Stimulated activated CD8-positive, alpha-beta memory T cell treated with anti-CD3 and anti-CD28 coated beads, Interleukin-7, amount 100 ng/mL, for 24 hours (primary cell): ENCODE results near the gene OAS2.
"Not testable (repeated sequence)": the region's sequence is repeated elsewhere in the genome, so short reads cannot be mapped to it uniquely, and the experiment has no call there.

Experiments
- DNase-seq: peaks from one replicate; pipeline ENCODE4 v3.0.0-alpha.2; 2020; ENCODE audit warnings: low read depth

OAS2 gene

DNA sequence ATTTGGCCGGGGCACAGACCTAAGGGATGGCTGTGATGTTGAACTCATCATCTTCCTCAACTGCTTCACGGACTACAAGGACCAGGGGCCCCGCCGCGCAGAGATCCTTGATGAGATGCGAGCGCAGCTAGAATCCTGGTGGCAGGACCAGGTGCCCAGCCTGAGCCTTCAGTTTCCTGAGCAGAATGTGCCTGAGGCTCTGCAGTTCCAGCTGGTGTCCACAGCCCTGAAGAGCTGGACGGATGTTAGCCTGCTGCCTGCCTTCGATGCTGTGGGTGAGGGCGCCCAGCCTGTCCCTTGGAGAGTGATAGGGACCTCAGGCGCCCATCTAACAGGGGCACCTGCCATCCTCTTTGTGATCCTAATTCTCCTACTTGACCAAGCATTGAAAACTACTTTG is 27.6 kb upstream of the OAS2 start:
- no peak for DNase-seq

DNA sequence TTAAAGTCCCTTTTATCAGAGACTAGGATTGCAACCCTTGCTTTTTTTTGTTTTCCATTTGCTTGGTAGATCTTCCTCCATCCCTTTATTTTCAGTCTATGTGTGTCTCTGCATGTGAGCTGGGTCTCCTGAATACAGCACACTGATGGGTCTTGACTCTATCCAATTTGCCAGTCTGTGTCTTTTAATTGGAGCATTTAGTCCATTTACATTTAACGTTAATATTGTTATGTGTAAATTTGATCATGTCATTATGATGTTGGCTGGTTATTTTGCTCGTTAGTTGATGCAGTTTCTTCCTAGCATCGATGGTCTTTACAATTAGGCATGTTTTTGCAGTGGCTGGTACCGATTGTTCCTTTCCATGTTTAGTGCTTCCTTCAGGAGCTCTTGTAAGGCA is 21.2 kb upstream of the OAS2 start:
- not testable (repeated sequence) for DNase-seq

DNA sequence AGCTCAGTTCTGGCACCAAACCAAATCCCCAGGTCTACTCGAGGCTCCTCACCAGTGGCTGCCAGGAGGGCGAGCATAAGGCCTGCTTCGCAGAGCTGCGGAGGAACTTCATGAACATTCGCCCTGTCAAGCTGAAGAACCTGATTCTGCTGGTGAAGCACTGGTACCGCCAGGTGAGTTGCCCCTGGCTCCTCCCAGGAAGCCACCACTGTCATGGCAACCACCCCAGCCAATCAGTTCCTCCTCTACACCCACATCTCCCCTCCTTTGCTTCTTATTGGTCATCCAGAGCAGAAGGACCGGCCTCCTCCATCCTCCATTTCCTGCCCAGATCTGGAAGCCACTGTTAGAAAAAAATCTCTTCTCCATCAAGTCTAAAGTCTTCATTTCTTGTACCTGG is 17.2 kb upstream of the OAS2 start:
- DNase-seq = no peak

DNA sequence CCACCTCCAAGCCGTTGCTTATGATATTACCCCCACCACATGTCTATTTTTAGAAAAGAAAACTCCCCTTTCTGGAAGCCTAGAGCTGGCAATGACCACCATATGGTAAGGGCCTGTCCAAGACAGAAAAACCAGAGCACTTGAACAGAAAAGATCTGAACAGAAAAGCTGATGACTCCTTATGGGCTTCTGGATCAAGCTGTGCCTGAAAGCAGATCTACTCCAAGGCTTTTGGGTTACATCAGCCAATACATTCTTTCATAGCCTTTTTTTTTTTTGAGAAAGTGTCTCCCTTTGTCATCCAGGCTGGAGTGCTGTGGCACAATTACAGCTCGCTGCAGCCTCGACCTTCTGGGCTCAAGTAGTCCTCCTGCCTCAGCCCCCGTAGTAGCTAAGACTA is 16.8 kb upstream of the OAS2 start:
- DNase-seq = no peak

DNA sequence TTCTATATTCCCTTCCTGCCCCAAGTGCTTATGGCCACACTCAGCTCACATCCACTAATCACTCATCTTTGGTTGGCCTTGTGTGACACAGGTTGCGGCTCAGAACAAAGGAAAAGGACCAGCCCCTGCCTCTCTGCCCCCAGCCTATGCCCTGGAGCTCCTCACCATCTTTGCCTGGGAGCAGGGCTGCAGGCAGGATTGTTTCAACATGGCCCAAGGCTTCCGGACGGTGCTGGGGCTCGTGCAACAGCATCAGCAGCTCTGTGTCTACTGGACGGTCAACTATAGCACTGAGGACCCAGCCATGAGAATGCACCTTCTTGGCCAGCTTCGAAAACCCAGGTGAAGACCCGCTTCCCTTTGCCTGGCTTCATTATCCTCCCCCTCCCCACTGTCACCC is 15.8 kb upstream of the OAS2 start:
- DNase-seq = no peak

DNA sequence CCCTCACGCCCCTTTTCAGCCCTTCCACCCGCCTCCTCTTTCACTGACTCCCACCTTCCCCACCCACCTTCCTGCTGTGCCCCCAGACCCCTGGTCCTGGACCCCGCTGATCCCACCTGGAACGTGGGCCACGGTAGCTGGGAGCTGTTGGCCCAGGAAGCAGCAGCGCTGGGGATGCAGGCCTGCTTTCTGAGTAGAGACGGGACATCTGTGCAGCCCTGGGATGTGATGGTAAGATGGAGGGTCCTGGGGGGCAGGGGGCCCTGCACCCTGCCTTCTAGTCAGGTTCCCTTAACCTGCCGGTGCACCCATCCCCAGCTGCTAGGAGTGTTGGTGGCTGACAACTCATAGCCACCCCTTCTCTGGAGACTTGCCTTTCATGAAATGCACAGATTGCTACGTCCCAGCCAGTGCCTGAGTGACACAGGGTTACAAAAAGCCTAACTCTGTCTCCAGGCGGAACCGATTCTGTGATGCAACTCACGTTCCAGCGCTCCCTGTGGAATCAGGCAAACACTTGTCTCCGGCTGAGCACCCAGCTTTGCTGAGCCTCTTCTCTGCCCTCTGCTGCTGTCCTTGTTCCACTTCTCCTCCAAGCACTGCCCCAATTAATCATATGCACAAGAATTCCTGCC is 15.0 kb upstream of the OAS2 start:
- DNase-seq = no peak

DNA sequence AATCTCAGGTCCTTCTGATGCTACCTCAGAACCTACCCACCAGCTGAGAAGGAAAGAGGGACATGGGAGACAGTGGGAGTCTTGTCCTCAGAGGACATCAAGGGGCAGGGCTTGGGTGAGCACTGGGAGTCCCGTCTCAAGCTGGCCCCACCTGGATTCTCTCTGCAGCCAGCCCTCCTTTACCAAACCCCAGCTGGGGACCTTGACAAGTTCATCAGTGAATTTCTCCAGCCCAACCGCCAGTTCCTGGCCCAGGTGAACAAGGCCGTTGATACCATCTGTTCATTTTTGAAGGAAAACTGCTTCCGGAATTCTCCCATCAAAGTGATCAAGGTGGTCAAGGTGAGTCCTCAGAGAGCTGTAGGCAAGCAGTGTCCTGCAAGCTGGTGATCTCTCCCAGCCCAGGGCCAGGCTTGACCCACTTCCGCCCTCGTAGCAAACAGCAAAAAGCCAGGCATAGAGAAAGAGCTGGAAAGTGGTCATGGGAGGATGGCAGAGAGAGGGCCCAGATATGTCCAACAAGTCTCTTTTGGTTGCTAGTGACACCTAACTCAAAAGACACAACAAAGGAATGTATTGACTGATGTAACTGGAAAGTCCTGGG is 14.2 kb upstream of the OAS2 start:
- no peak for DNase-seq

DNA sequence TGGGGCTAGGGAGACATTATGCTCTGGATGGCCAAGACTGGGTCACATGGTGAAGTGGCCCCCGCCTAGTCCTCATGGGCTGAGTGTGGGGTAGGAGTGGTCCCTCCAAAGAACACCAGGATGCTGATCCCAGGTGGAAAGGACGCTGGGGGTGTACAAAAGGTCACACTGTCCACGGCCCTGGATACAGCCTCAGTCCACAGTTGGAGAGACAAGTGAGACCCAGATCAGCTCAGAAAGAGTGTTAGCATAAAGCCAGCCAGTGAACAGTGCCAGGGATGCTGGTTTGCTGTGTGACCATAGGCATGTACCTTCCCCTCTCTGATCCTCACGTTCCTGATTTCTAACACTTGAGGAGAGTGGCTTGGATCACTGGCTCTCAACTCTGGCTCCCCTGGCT is 13.4 kb upstream of the OAS2 start:
- DNase-seq = no peak

DNA sequence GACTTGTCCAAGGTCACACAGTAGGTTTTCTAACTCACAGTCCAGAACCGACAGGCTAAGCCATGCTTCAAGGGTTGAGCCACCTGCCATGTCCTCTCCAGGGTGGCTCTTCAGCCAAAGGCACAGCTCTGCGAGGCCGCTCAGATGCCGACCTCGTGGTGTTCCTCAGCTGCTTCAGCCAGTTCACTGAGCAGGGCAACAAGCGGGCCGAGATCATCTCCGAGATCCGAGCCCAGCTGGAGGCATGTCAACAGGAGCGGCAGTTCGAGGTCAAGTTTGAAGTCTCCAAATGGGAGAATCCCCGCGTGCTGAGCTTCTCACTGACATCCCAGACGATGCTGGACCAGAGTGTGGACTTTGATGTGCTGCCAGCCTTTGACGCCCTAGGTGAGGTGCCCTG is 12.7 kb upstream of the OAS2 start:
- DNase-seq = no peak

DNA sequence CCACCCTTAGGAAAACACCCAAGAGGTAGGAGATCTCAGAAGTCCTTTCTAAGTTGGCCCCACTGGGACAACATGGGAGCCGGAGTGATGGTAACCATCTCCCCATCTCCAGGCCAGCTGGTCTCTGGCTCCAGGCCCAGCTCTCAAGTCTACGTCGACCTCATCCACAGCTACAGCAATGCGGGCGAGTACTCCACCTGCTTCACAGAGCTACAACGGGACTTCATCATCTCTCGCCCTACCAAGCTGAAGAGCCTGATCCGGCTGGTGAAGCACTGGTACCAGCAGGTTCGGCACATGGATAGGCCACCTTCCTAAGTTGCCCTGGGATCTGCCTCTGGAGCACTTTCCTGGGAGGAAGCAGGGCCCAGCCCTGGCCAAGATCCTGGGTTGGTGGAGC is 11.0 kb upstream of the OAS2 start:
- no peak for DNase-seq

DNA sequence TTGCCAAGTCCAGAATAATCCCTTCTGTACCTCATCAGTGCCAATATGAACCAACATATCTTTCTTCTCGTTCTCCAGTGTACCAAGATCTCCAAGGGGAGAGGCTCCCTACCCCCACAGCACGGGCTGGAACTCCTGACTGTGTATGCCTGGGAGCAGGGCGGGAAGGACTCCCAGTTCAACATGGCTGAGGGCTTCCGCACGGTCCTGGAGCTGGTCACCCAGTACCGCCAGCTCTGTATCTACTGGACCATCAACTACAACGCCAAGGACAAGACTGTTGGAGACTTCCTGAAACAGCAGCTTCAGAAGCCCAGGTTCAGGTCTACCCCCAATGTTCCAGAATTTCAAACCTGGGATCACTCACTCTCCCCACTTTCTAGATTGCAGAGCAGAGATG is 10.5 kb upstream of the OAS2 start:
- DNase-seq = no peak

DNA sequence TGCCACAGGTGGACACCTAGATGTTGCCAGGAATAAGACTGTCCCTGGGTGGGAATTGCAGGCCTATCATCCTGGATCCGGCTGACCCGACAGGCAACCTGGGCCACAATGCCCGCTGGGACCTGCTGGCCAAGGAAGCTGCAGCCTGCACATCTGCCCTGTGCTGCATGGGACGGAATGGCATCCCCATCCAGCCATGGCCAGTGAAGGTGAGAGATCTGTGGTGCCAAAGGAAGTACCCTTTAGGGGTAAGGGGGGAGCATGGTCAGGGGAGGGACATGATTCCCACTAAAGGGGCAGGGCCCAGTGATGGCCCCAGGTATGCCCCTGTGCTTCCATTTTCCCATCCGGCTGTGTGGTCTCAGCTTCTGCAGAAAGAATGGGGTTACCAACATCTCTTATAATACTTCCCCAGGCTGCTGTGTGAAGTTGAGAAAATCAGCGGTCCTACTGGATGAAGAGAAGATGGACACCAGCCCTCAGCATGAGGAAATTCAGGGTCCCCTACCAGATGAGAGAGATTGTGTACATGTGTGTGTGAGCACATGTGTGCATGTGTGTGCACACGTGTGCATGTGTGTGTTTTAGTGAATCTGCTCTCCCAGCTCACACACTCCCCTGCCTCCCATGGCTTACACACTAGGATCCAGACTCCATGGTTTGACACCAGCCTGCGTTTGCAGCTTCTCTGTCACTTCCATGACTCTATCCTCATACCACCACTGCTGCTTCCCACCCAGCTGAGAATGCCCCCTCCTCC is 8.6 kb upstream of the OAS2 start:
- no peak for DNase-seq

DNA sequence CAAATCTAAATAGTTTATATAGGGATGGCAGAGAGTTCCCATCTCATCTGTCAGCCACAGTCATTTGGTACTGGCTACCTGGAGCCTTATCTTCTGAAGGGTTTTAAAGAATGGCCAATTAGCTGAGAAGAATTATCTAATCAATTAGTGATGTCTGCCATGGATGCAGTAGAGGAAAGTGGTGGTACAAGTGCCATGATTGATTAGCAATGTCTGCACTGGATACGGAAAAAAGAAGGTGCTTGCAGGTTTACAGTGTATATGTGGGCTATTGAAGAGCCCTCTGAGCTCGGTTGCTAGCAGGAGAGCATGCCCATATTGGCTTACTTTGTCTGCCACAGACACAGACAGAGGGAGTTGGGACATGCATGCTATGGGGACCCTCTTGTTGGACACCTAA is 7.9 kb upstream of the OAS2 start:
- no peak for DNase-seq

DNA sequence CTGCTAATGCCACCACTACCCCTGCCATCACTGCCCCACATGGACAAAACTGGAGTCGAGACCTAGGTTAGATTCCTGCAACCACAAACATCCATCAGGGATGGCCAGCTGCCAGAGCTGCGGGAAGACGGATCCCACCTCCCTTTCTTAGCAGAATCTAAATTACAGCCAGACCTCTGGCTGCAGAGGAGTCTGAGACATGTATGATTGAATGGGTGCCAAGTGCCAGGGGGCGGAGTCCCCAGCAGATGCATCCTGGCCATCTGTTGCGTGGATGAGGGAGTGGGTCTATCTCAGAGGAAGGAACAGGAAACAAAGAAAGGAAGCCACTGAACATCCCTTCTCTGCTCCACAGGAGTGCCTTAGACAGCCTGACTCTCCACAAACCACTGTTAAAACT is 7.1 kb upstream of the OAS2 start:
- no peak for DNase-seq

DNA sequence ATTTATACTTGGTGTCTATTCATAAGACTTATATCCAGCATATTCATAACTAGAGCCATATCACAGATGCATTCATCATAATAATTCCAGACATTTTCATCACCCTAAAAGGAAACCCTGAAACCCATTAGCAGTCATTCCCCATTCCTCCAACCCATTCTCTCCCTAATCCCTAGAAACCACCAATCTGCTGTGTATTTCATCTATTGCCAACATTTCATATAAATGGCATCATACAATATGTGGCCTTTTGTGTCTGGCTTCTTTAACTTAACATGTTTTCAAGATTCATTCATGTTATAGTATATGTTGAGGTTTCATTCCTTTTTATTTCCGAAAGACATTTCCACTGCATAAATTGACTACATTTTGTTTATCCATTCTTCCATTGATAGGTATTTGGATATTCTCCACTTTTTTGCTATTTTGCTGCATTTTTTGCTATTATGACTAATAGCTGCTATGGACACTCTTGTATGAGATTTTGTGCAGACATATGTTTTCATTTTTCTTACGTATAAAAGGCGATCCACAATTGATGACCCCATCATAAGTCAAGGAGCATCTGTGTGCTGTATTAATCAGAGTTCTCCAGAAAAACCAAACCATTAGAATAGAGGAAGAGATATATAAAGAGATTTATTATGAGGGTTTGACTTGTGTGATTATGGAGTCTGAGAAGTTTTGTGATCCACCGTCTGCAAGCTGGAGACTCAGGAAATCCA is 5.1 kb upstream of the OAS2 start:
- no peak for DNase-seq

DNA sequence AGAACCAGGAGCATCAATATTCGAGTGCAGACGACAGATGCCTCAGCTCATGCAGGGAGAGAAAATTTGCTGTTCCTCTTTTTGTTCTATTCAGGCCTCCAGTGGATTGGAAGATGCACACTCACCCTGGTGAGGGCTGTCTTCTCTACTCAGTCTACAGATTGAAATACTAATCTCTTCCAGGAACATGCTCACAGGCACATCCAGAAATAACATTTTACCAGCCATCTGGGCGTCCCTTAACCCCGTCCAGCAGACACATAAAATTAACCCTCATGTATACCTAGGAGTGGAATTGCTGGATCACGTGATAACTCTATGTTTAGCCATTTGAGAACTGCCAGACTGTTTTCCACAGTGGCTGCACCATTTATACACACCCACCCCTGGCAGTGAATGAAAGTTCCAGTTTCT is 4.5 kb upstream of the OAS2 start:
- no peak for DNase-seq

DNA sequence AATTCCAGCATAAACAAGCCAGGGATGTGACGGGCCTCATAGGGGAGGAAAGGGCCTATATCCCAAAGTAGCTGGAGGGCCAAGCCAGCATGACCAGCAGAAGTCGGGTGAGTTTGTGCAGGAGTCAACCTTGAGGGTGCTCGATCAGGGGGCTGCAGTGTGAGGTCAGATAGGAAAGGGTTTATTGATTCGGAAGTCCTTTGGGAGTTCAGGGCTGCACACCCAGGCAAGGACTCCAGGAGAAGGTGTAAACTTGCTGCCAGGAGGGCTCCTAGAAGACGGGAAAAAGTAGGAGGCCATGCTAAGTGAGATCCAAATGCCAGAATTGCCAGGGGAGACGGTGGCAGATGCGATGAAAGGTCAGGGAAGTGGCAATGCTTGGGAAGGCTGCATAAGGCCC is 3.4 kb upstream of the OAS2 start:
- DNase-seq = no peak

DNA sequence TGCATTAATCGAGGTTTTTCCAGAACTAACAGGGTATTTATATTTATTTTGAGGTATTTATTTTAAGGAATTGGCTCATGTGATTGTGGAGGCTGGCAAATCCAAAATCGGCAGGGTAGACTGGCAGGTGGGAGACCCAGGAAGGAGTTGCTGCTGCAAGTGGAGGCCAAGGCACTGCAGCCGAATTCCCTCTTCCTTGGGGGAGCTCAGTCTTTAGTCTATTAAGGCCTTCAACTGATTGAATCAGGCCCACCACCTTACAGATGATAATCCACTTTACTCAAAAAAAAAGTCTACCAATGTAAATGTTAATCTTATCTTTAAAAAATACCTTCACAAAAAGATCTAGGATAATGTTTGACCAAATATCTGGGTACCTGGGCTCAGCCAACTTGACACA is 1.2 kb upstream of the OAS2 start:
- no peak for DNase-seq

DNA sequence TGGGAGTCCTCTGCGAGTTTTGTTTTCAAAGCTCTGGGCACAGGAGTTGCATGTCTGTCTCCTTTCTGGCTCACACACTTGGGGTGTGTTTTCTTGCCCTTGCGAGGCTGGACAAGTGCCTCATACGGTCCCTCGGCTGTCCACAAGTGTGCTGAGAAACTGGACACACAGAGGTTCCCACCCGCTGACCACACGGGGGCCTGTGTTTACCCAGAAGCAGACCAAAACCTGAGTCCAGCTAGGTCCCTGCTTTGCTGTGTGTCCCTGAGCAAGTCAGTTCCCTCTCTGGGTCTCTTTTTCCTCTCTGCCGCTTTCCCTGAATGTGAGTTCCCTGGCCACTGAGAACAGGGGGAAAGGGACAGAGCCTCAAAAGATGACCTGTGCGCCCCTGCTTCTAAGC is 678 bp upstream of the OAS2 start:
- no peak for DNase-seq

DNA sequence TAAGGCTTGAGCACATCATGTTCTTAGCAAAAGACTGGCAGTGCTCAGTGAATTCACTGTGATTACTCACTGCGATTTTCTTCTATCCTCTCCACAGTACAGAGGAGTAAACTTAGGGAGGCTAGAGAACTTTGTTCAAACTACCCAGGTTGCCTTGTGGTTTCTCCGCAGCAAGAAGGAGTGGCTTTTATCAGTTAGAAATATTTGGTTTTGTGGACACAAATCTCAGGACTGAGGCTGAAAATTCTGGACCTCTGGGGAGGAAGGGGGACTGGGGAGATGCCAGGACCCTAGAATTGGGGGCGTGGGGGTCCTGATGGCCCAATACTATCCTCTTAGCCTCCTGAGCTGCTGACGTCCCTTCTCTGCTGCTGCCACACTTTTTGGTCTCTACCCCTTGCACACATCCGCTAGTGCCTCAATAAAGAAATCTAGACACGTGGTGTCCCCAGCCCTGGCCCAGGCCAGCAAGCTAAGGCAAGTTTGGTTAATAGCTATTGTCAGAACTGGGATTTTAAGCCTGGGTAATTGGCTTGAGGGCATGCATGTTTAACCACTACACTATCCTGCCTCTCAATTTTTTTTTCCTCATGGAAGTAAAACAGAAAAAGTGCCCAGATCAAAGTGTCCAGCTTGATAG is 842 bp downstream of the OAS2 start:
- no peak for DNase-seq

DNA sequence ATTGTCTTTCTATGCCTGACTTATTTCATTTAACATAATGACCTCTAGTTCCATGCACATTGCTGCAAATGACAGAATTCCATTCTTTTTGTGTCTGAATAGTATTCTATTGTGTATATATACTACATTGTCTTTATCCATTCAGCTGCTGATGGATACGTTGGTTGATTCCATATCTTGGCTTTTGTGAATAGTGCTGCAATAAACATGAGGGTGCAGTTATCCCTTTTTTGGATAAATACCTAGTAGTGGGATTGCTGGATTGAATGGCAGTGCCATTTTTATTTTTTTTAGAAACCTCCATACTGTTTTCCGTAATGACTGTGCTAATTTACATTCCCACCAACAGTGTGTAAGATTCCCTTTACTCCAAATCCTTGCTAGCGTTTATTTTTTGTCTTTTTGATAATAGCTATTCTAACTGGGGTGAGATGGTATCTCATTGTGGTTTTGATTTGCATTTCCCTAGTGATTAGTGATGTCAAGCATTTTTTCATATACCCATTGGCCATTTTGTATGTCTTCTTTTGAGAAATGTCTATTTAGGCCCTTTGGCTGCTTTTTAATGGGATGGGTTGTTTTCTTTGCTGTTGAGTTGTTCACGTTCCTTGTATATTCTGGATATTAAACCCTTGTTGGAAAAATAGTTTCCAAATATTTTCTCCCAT is 2.3 kb downstream of the OAS2 start:
- DNase-seq = no peak
